Adrenal gland (tissue), 12 donors: ENCODE results near the gene DCXR. TPM values are rescaled to one million over a fixed set of nuclear protein-coding genes. Genes with fewer than 3 reads are reported as not detected.

Experiments used
- DNase-seq, 7 donors: peaks; one replicate each; pipeline ENCODE4 v3.0.0-alpha.2; 2019 to 2020
- H3K27ac ChIP-seq, 5 donors: fragments of 200-600 bp; sonication (generic) in 4 of 5; 1 replicate in 3 of 5; 2 replicates in 2 of 5; pipeline versions ENCODE4 v1.5.1 to v1.8.0; 2016 to 2020; ENCODE audit warnings: mild to moderate bottlenecking in 1 of 5
- H3K27me3 ChIP-seq: fragments of 200-600 bp; 2 replicates; pipeline ENCODE4 v1.8.0; 2021
- H3K36me3 ChIP-seq, 2 donors: fragments of 200-600 bp; replicated peaks in 1 of 2; 1 replicate in 1 of 2; 2 replicates in 1 of 2; pipeline versions ENCODE4 v1.5.1 to v1.8.0; 2018 to 2022
- H3K4me1 ChIP-seq, 2 donors: fragments of 200-600 bp; replicated peaks in 1 of 2; 1 replicate in 1 of 2; 2 replicates in 1 of 2; pipeline versions ENCODE4 v1.5.1 to v1.8.0; 2018 to 2021
- H3K4me3 ChIP-seq, 4 donors: fragments of 200-600 bp; sonication (generic) in 3 of 4; one replicate each; pipeline ENCODE4 v1.5.1; 2016 to 2018
- H3K9me3 ChIP-seq, 3 donors: fragments of 200-600 bp; sonication (generic) in 1 of 3; replicated peaks in 1 of 3; 1 replicate in 2 of 3; 2 replicates in 1 of 3; pipeline versions ENCODE4 v1.5.1 to v1.8.0; 2016 to 2021
- POLR2A ChIP-seq, 2 donors: fragments of 450-650 bp; IDR thresholded peaks; one replicate each; pipeline ENCODE4 v1.6.1; 2017; ENCODE audit warnings: antibody characterized with exemption in 2 of 2, mild to moderate bottlenecking in 2 of 2, moderate library complexity in 1 of 2
- WGBS, 4 donors: extraction: QIAGEN DNeasy Blood & Tissue Kit in 2 of 4; methylation state at CpG; one replicate each; pipeline versions ENCODE4 v1.1.5 to v1.1.7; 2013 to 2017; 5-methylcytosine and 5-hydroxymethylcytosine counted together
- intact Hi-C, 2 donors: fragments of 100-400 bp; cut with DNase I; formaldehyde crosslinking; loops; one replicate each; pipeline versions ENCODE4 v1.14.1 to v1.15.0; 2022 to 2023
- polyA plus RNA-seq, 3 donors: library from polyadenylated mRNA; stranded (reverse); fragments of 200-250 nt in 2 of 3; fragments of 350-450 nt in 1 of 3; fragmentation: Illumina TruSeq in 1 of 3; extraction: RNeasy Lipid Tissue Mini Kit (QIAGEN cat#74804) in 1 of 3; gene quantifications; one replicate each; pipeline ENCODE4 v1.2.3, GENCODE V29; 2013 to 2014
- total RNA-seq, 9 donors: library from RNA; depleted of rRNA in 4 of 9; stranded (reverse); fragments of >200 nt in 4 of 9; fragments of 120-200 nt in 1 of 9; fragmentation: NEBNext Ultra II Directional in 1 of 9; extraction: Animal tissue kit (Norgen Biotek cat#: 25700) in 1 of 9; gene quantifications; one replicate each; pipeline versions ENCODE4 v1.1.0 to v1.2.4, GENCODE V29; 2013 to 2023
- TF ChIP-seq, protein P1 (sequence below), 6 experiments: fragments of 450-650 bp in 4 of 6; fragments of 200-600 bp in 2 of 6; sonication (generic) in 1 of 6; IDR thresholded peaks; 1 replicate in 5 of 6; 2 replicates in 1 of 6; pipeline versions ENCODE4 v1.5.1 to v1.8.0; 2016 to 2021; ENCODE audit warnings: antibody characterized with exemption in 6 of 6, mild to moderate bottlenecking in 2 of 6, moderate library complexity in 1 of 6
- donor health status: healthy with polysubstance abuse.
- donor health status: Bipolar disorder and iron deficiency.
- donor health status: DM: yes; HTN: yes; CAD: no.
- donor health status: DM: no; HTN: no; CAD: no.
- donor health status: DM: no; HTN: no; CAD: no.
- donor health status: DM: yes; HTN: yes; CAD: no.

DCXR gene
- total and polyA plus RNA-seq, 12 donors, result 66.9 to 183 (median 104) TPM

DNA sequence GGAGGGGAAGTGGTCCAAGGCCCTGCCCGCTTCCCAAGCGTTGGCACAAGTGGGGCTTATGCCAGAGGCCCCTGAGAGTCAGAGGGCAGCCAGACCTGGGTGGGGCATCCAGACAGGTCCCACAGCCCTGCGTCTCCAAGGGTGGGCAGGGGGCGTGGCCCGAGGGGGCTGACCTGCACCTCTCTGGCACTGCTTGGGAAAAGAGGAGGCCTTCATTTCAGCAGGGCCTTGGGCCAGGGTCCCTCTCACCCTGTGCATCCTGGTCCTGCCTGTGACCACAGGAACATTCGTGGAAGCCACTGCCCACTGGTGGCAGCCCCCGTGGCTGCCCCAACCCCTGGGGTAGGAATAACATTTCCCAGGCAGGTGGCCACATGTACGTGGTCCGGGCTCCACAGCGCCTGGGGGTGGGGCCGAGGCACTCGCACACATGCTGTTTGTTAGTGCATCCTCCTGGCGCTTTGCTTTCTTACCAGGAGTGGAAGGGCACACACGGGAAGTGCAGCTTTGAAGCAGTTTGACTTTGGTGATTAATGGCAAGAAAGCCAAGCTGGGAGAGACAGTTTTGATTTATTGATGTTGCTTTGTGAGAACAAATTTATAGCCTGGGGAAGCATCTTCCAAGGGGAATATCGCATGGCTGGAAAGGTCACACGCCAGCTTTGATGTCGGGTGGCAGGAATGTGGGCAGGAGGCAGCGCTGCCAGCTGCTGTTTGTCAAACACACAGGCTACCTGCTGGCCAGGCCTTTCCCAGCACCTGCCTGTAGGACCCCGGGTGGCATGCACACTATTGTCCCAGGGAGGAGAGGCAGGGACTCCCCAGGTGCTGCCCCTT is 19.1 kb downstream of the DCXR start:
- H3K27ac ChIP-seq, result no peak overlapping the region
- H3K27me3 ChIP-seq, result no peaks in the 10 kb centered on the region
- peaks cover 12 to 15% of the 10 kb centered on the region in 2 donors for H3K4me1 ChIP-seq
- TF ChIP-seq, protein P1, sequence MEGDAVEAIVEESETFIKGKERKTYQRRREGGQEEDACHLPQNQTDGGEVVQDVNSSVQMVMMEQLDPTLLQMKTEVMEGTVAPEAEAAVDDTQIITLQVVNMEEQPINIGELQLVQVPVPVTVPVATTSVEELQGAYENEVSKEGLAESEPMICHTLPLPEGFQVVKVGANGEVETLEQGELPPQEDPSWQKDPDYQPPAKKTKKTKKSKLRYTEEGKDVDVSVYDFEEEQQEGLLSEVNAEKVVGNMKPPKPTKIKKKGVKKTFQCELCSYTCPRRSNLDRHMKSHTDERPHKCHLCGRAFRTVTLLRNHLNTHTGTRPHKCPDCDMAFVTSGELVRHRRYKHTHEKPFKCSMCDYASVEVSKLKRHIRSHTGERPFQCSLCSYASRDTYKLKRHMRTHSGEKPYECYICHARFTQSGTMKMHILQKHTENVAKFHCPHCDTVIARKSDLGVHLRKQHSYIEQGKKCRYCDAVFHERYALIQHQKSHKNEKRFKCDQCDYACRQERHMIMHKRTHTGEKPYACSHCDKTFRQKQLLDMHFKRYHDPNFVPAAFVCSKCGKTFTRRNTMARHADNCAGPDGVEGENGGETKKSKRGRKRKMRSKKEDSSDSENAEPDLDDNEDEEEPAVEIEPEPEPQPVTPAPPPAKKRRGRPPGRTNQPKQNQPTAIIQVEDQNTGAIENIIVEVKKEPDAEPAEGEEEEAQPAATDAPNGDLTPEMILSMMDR (IDR thresholded peaks at IDR 0.05), result no peak
- no peak for TF ChIP-seq POLR2A (IDR thresholded peaks at IDR 0.05)
- no peak for DNase-seq
- no peaks in the 10 kb centered on the region for H3K36me3 ChIP-seq
- no peaks in the 10 kb centered on the region for H3K9me3 ChIP-seq
- WGBS, 4 donors, result 39 to 55% (median 50%) methylated on average over 12 to 19 of the region's 19 CpGs
- H3K4me3 ChIP-seq, result no peak overlapping the region
- intact Hi-C loops, result no loop called here

GRCh38 chr17:82017612-82018151 is 19.8 kb downstream of the DCXR start:
- DNase-seq, result no peak
- H3K9me3 ChIP-seq, result no peaks in the 10 kb centered on the region
- intact Hi-C loops, result no loop called here
- H3K4me3 ChIP-seq, result no peak overlapping the region
- H3K4me1 ChIP-seq, result peaks cover 12 to 15% of the 10 kb centered on the region in 2 donors
- no peak overlapping the region for H3K27ac ChIP-seq
- H3K27me3 ChIP-seq, result no peaks in the 10 kb centered on the region
- H3K36me3 ChIP-seq, result no peaks in the 10 kb centered on the region
- TF ChIP-seq, protein P1 (IDR thresholded peaks at IDR 0.05), result no peak
- no peak for TF ChIP-seq POLR2A (IDR thresholded peaks at IDR 0.05)
- WGBS, 4 donors, result 81 to 90% (median 87%) methylated on average over 8 to 13 of the region's 13 CpGs

- Histone ChIP-seq H3K9me3 (no peaks in the 10 kb centered on the region), H3K4me1 (peaks cover 7 to 9% of the 10 kb centered on the region in 2 donors), H3K27ac (no peak overlapping the region), H3K4me3 (no peak overlapping the region), H3K27me3 (no peaks in the 10 kb centered on the region), H3K36me3 (no peaks in the 10 kb centered on the region)
- intact Hi-C loops, result no loop called here
- no peak for TF ChIP-seq POLR2A (IDR thresholded peaks at IDR 0.05)
- TF ChIP-seq, protein P1 (IDR thresholded peaks at IDR 0.05), result no peak
- WGBS, 4 donors, result 86 to 95% (median 89%) methylated on average over 4 to 24 of the region's 24 CpGs
- no peak for DNase-seq
These were observed 20.5 kb downstream of the DCXR start for GRCh38 chr17:82016875-82017459.

DNA sequence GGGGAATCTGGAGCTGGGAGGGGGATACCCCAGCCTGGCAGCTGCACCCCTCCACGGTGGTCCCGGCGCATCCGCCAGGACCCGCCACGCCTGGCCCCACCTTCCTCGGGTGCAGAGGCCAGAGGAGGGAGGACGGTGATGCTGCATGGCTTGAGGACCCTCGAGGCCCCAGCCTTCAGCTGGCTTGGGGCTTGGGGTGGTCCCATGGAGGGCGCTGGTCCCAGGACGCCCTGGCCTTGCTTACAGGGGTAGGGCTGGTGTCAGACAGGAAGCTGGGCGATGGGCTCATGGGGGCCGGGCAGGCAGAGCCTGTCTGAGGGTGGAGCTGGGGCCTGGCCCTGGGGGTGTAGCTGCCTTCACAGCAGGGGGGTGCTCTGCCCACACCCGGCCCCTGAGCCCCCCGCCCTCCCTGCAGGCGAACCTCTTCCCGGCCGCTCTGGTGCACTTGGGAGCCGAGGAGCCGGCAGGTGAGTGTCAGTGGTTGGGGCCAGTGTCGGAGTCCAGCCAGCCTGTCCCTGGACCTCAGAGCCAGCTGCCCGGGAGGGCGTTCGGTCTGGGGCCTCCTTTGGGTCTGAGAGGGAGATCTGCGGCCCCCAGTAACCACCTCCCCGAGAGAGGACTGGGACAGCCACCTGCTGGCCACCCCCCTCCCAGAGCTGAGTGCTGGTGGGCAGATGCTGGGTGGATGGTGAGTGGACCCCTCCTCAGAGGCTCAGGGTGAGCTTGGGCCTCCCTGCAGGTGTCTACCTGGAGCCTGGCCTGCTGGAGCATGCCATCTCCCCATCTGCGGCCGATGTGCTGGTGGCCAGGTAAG is 21.2 kb downstream of the DCXR start:
- intact Hi-C loops, result no loop called here
- no peaks in the 10 kb centered on the region for H3K36me3 ChIP-seq
- WGBS, 4 donors, result 80 to 91% (median 84%) methylated on average over 2 to 28 of the region's 28 CpGs

More for the DNA sequence above, 21.2 kb downstream of the DCXR start:
- Histone ChIP-seq H3K27me3 (no peaks in the 10 kb centered on the region), H3K9me3 (no peaks in the 10 kb centered on the region), H3K4me1 (peaks cover under 1 to 2% of the 10 kb centered on the region in 2 donors), H3K27ac (no peak overlapping the region), H3K4me3 (no peak overlapping the region)
- no peak for DNase-seq
- TF ChIP-seq POLR2A (IDR thresholded peaks at IDR 0.05), result no peak
- TF ChIP-seq, protein P1 (IDR thresholded peaks at IDR 0.05), result no peak
